Astrocyte of the cerebellum (primary cell): ENCODE results near the gene ERF.

Experiments
- DNase-seq: peaks from one replicate; pipeline ENCODE4 v3.0.0-alpha.2; 2011; ENCODE audit warnings: low read depth
- H3K4me3 ChIP-seq: 2 replicates; pipeline ENCODE4 v1.5.1; 2011; ENCODE audit warnings: mild to moderate bottlenecking, low read depth, low read length, moderate library complexity
- in situ Hi-C: cut with HindIII; loops from 2 replicates; pipeline ENCODE4 v1.10.0; 2017; ENCODE audit warnings: low sequenced_read_pairs
- TF ChIP-seq, protein P1 (sequence below): IDR thresholded peaks from 2 replicates; pipeline ENCODE4 v1.5.1; 2012; ENCODE audit warnings: low read length, low read depth, moderate library complexity, mild to moderate bottlenecking; ENCODE audit errors: missing control alignments

ERF gene

DNA sequence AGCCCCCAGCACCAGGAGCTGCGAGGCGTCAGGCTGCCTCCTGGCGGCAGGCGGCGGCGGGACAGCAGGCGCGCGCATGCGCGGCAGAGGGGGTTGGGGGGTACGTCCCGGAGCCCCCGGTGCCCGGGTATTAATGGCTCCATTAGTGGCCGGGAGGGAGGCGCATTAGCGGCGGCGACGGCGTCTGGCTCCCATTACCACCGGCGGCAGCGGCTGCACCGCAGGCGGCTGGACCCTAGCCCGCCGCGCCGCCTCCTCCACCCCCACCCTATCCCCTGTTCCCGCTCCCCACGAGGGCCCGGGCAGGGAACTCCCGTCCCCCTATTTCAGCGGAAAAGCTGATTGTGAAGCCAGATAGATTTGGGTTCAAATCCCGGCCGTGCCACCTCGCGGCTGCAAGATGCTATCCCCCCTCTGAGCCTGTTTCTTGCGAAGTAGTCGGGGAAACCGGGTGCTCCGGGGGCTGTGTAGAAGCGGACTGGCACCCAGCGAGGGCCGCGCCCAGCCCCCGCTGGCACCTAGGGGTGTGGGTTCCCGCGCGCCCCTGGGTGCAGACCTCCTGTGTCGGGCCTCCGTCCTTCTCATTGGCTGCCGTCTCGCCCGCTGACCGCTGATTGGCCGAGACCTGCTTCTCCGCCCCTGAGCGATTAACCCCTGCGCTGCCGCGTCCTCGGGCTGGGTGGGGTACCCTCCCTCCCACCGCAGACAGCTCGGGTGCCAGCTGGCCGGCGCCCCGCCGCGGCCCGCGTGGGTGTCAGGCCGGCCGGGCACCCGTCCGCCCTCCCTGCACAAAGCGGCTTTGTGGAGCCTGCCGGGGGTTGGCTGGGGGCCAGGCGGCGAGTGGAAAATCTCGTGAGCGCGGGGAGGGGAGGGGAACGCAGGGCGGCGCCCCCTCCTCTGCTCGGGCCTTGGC, 25.2 kb upstream of the ERF start:
- peak overlapping the region; percentile 75 for H3K4me3 ChIP-seq
- TF ChIP-seq, protein P1, sequence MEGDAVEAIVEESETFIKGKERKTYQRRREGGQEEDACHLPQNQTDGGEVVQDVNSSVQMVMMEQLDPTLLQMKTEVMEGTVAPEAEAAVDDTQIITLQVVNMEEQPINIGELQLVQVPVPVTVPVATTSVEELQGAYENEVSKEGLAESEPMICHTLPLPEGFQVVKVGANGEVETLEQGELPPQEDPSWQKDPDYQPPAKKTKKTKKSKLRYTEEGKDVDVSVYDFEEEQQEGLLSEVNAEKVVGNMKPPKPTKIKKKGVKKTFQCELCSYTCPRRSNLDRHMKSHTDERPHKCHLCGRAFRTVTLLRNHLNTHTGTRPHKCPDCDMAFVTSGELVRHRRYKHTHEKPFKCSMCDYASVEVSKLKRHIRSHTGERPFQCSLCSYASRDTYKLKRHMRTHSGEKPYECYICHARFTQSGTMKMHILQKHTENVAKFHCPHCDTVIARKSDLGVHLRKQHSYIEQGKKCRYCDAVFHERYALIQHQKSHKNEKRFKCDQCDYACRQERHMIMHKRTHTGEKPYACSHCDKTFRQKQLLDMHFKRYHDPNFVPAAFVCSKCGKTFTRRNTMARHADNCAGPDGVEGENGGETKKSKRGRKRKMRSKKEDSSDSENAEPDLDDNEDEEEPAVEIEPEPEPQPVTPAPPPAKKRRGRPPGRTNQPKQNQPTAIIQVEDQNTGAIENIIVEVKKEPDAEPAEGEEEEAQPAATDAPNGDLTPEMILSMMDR: peak; percentile 91
- in situ Hi-C loops: no loop called here
- no peak for DNase-seq

- in situ Hi-C loops: no loop called here
- no peak for DNase-seq
- TF ChIP-seq, protein P1: no peak
- H3K4me3 ChIP-seq: peak overlapping the region; percentile 75
These were observed 24.4 kb upstream of the ERF start for GRCh38 chr19:42279155-42279901.

GRCh38 chr19:42278452-42279154, 23.7 kb upstream of the ERF start:
- no peak for DNase-seq
- in situ Hi-C loops: no loop called here
- TF ChIP-seq, protein P1: no peak
- H3K4me3 ChIP-seq: no peak overlapping the region

GRCh38 chr19:42277821-42278451, 23.0 kb upstream of the ERF start:
- no peak overlapping the region for H3K4me3 ChIP-seq
- TF ChIP-seq, protein P1: no peak
- in situ Hi-C loops: no loop called here
- no peak for DNase-seq

GRCh38 chr19:42276821-42277220, 21.9 kb upstream of the ERF start:
- no peak overlapping the region for H3K4me3 ChIP-seq
- TF ChIP-seq, protein P1: no peak
- no peak for DNase-seq
- in situ Hi-C loops: no loop called here

DNA sequence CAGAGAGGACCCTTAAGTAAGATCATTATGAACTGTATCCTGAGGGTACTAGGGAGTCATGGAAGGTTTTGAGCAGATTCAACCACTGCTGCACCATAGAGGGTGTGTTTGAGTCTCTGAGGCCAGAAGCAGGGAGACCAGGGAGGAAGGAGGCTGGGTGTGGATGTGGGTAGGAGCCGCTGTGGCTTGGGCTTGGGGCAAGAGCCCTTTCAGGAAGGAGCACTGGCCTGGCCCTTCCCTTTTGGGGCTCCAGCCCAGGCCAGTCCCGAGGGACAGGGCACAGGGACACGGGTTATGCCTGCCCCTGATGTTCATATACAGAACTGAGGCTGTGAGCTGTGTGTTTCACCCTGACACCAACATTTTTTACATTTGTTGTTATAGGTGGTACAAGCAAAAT, 21.4 kb upstream of the ERF start:
- TF ChIP-seq, protein P1: no peak
- DNase-seq: no peak
- in situ Hi-C loops: no loop called here
- H3K4me3 ChIP-seq: no peak overlapping the region
